Suprapubic skin (tissue), 4 donors: Measurements from ENCODE around the gene SAMD4A.
"Not testable (repeated sequence)": the region's sequence is repeated elsewhere in the genome, so short reads cannot be mapped to it uniquely, and the experiment has no call there.

ENCODE experiments used
- CTCF ChIP-seq, 2 donors: fragments of 200-600 bp in 1 of 2; fragments of 450-650 bp in 1 of 2; sonication (generic) in 1 of 2; IDR thresholded peaks; one replicate each; pipeline ENCODE4 v1.5.1; 2016 to 2019; ENCODE audit warnings: antibody characterized with exemption in 2 of 2, mild to moderate bottlenecking in 1 of 2, moderate library complexity in 1 of 2
- EP300 ChIP-seq: sonication (generic); formaldehyde crosslinking; IDR thresholded peaks from one replicate; pipeline ENCODE4 v1.6.1; 2017; ENCODE audit warnings: antibody characterized with exemption
- POLR2A ChIP-seq, 2 donors: fragments of 450-650 bp; IDR thresholded peaks; one replicate each; pipeline ENCODE4 v1.6.1; 2017; ENCODE audit warnings: antibody characterized with exemption in 2 of 2, mild to moderate bottlenecking in 2 of 2, moderate library complexity in 2 of 2
- POLR2AphosphoS5 ChIP-seq, 3 donors: sonication (generic); formaldehyde crosslinking; IDR thresholded peaks; one replicate each; pipeline ENCODE4 v1.6.1; 2017; ENCODE audit warnings: antibody characterized with exemption in 3 of 3

- TF ChIP-seq CTCF (IDR thresholded peaks at IDR 0.05); EP300; POLR2A (IDR thresholded peaks at IDR 0.05); POLR2AphosphoS5 (IDR thresholded peaks at IDR 0.05): not testable (repeated sequence)
Measured at GRCh38 chr14:54753396-54753795, 186.5 kb downstream of the SAMD4A start.
